Gastroesophageal sphincter (tissue), 4 donors: ENCODE results near the gene MT1G. TPM values are rescaled to one million over a fixed set of nuclear protein-coding genes. Genes with fewer than 3 reads are reported as not detected.
"Not testable (repeated sequence)": the region's sequence is repeated elsewhere in the genome, so short reads cannot be mapped to it uniquely, and the experiment has no call there.

Experiments
- ATAC-seq: fragments of 150-250 bp; one replicate; pipeline ENCODE4 v1.9.1; 2016; ENCODE audit warnings: mild to moderate bottlenecking, moderate library complexity
- H3K27ac ChIP-seq, 4 donors: fragments of 200-600 bp; sonication (generic) in 3 of 4; 1 replicate in 3 of 4; 2 replicates in 1 of 4; pipeline ENCODE4 v1.5.1; 2016 to 2019
- H3K27me3 ChIP-seq: fragments of 200-600 bp; sonication (generic); one replicate; pipeline ENCODE4 v1.5.1; 2019
- H3K36me3 ChIP-seq, 2 donors: fragments of 200-600 bp; sonication (generic); one replicate each; pipeline ENCODE4 v1.5.1; 2019; ENCODE audit warnings: control low read depth in 1 of 2
- H3K4me1 ChIP-seq, 3 donors: fragments of 200-600 bp; sonication (generic); 1 replicate in 2 of 3; 2 replicates in 1 of 3; pipeline ENCODE4 v1.5.1; 2016 to 2019; ENCODE audit warnings: control low read depth in 2 of 3
- H3K4me3 ChIP-seq, 2 donors: fragments of 200-600 bp; sonication (generic); one replicate each; pipeline ENCODE4 v1.5.1; 2019; ENCODE audit warnings: mild to moderate bottlenecking in 1 of 2, moderate library complexity in 1 of 2
- H3K9me3 ChIP-seq, 3 donors: fragments of 200-600 bp; sonication (generic); one replicate each; pipeline ENCODE4 v1.5.1; 2017 to 2019; ENCODE audit warnings: control low read depth in 2 of 3
- EP300 ChIP-seq: sonication (generic); formaldehyde crosslinking; IDR thresholded peaks from one replicate; pipeline ENCODE4 v1.6.1; 2017; ENCODE audit warnings: antibody characterized with exemption, mild to moderate bottlenecking
- POLR2A ChIP-seq, 2 donors: fragments of 450-650 bp; IDR thresholded peaks; one replicate each; pipeline ENCODE4 v1.6.1; 2017; ENCODE audit warnings: antibody characterized with exemption in 2 of 2, mild to moderate bottlenecking in 2 of 2, moderate library complexity in 1 of 2
- POLR2AphosphoS5 ChIP-seq: sonication (generic); formaldehyde crosslinking; IDR thresholded peaks from one replicate; pipeline ENCODE4 v1.6.1; 2017; ENCODE audit warnings: antibody characterized with exemption
- WGBS, 2 donors: methylation state at CpG; one replicate each; pipeline ENCODE4 v1.1.5; 2018; ENCODE audit warnings: low coverage in 1 of 2; 5-methylcytosine and 5-hydroxymethylcytosine counted together
- total RNA-seq, 4 donors: library from RNA; depleted of rRNA; stranded (reverse); fragments of >200 nt; gene quantifications; one replicate each; pipeline ENCODE4 v1.1.0, GENCODE V29; 2016
- TF ChIP-seq, protein P1 (sequence below), 4 experiments: fragments of 200-600 bp in 2 of 4; fragments of 450-650 bp in 2 of 4; sonication (generic) in 1 of 4; IDR thresholded peaks; one replicate each; pipeline ENCODE4 v1.5.1; 2017 to 2019; ENCODE audit warnings: antibody characterized with exemption in 4 of 4, mild to moderate bottlenecking in 2 of 4, moderate library complexity in 2 of 4

MT1G gene
- total RNA-seq, 4 donors from 2014 or later = 16.0 to 40.0 (median 21.6) TPM; not detected in 1

GRCh38 chr16:56679078-56679730, 11.3 kb upstream of the MT1G start:
- TF ChIP-seq, protein P1, sequence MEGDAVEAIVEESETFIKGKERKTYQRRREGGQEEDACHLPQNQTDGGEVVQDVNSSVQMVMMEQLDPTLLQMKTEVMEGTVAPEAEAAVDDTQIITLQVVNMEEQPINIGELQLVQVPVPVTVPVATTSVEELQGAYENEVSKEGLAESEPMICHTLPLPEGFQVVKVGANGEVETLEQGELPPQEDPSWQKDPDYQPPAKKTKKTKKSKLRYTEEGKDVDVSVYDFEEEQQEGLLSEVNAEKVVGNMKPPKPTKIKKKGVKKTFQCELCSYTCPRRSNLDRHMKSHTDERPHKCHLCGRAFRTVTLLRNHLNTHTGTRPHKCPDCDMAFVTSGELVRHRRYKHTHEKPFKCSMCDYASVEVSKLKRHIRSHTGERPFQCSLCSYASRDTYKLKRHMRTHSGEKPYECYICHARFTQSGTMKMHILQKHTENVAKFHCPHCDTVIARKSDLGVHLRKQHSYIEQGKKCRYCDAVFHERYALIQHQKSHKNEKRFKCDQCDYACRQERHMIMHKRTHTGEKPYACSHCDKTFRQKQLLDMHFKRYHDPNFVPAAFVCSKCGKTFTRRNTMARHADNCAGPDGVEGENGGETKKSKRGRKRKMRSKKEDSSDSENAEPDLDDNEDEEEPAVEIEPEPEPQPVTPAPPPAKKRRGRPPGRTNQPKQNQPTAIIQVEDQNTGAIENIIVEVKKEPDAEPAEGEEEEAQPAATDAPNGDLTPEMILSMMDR (IDR thresholded peaks at IDR 0.05) = no peak
- no peak for TF ChIP-seq EP300
- TF ChIP-seq POLR2A (IDR thresholded peaks at IDR 0.05) = no peak
- no peak for TF ChIP-seq POLR2AphosphoS5
- 100% methylated on average over 1 to 2 of the region's 3 CpGs for WGBS, 2 donors
- no peak overlapping the region for H3K27ac ChIP-seq

DNA sequence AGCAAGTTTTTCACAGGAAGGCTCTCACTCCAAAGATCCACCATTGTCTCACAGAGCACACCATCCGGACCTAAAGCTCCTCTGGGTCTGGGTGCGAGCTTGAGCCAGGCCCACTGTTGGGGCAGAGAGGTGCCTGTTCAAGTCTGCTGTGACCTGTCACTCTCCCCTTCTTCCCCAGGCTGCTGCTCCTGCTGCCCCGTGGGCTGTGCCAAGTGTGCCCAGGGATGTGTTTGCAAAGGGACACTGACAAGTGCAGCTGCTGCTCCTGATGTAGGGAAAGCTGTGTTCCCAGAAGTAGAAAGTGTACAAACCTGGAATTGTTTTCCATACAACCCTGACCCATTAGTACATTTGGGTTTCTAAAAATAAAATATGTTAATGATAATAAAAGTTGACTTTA, 9.6 kb upstream of the MT1G start:
- WGBS, 2 donors = 50% methylated on average over 1 of the region's 3 CpGs; no CpG with 5 or more reads in 1 of the 2 donors
- peaks cover 0 to 21% (median 15%) of the 10 kb centered on the region in 3 donors for H3K4me1 ChIP-seq
- H3K4me3 ChIP-seq = no peak overlapping the region
- peaks cover 45% of the 10 kb centered on the region for H3K27me3 ChIP-seq
- no peak for ATAC-seq
- no peak for TF ChIP-seq POLR2AphosphoS5
- no peak for TF ChIP-seq EP300
- no peak for TF ChIP-seq POLR2A (IDR thresholded peaks at IDR 0.05)
- TF ChIP-seq, protein P1 (IDR thresholded peaks at IDR 0.05) = no peak
- H3K36me3 ChIP-seq = no peaks in the 10 kb centered on the region
- no peaks in the 10 kb centered on the region for H3K9me3 ChIP-seq
- no peak overlapping the region for H3K27ac ChIP-seq

More at GRCh38 chr16:56679078-56679730, 11.3 kb upstream of the MT1G start:
- Histone ChIP-seq H3K4me1 (peaks cover 0 to 38% (median 15%) of the 10 kb centered on the region in 3 donors), H3K27me3 (peaks cover 29% of the 10 kb centered on the region), H3K4me3 (no peak overlapping the region), H3K9me3 (no peaks in the 10 kb centered on the region), H3K36me3 (no peaks in the 10 kb centered on the region)
- no peak for ATAC-seq

- no peak for ATAC-seq
- Histone ChIP-seq H3K4me3 (peak overlapping the region in 1 of 2 donors; percentile 23), H3K27me3 (peaks cover 62% of the 10 kb centered on the region)
Observed at GRCh38 chr16:56675685-56676210, 7.9 kb upstream of the MT1G start.

GRCh38 chr16:56674570-56674969, 6.7 kb upstream of the MT1G start:
- H3K27ac ChIP-seq, H3K36me3 ChIP-seq, ATAC-seq, H3K9me3 ChIP-seq, H3K4me3 ChIP-seq: not testable (repeated sequence)
- WGBS, 2 donors = 61 to 82% methylated on average over 2 to 6 of the region's 6 CpGs
- H3K27me3 ChIP-seq = peaks cover 74% of the 10 kb centered on the region
- peaks cover 0 to 16% (median 12%) of the 10 kb centered on the region in 3 donors for H3K4me1 ChIP-seq

More at GRCh38 chr16:56675685-56676210, 7.9 kb upstream of the MT1G start:
- WGBS, 2 donors = 0 to 3% methylated on average over 3 to 16 of the region's 32 CpGs
- Histone ChIP-seq H3K4me1 (peaks cover 0 to 11% (median 7%) of the 10 kb centered on the region in 3 donors), H3K9me3 (no peaks in the 10 kb centered on the region), H3K36me3 (no peaks in the 10 kb centered on the region), H3K27ac (no peak overlapping the region)
- TF ChIP-seq, protein P1 (IDR thresholded peaks at IDR 0.05) = no peak
- TF ChIP-seq POLR2AphosphoS5 (no peak), EP300 (no peak)

DNA sequence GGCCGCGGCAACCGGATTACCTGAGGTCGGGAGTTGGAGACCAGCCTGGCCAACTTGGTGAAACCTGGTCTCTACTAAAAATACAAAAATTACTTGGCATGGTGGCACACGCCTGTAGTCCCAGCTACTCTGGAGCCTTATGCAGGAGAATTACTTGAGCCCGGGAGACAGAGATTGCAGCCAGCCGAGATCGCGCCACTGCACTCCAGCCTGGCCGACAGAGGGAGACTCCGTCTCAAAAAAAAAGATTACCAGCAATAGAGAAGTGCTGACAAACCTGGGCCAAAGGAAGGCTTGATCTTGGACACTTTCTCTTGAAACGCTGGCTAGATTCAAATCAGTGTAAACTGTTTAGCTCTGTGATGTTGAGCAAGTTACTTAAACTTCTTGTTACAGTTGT, 6.1 kb upstream of the MT1G start:
- ATAC-seq = peak; percentile 55
- H3K27ac ChIP-seq = no peak overlapping the region

More for the DNA sequence above, 6.1 kb upstream of the MT1G start:
- TF ChIP-seq POLR2AphosphoS5 (no peak), POLR2A (IDR thresholded peaks at IDR 0.05) (no peak)
- TF ChIP-seq, protein P1 (IDR thresholded peaks at IDR 0.05) = peak in 3 of 4 experiments; percentile 67 to 74 (median 71)
- H3K9me3 ChIP-seq = no peaks in the 10 kb centered on the region
- peaks cover 0 to 20% (median 15%) of the 10 kb centered on the region in 3 donors for H3K4me1 ChIP-seq
- 37 to 55% methylated on average over 5 to 6 of the region's 12 CpGs for WGBS, 2 donors
- H3K36me3 ChIP-seq = no peaks in the 10 kb centered on the region
- H3K27me3 ChIP-seq = peaks cover 80% of the 10 kb centered on the region
- no peak overlapping the region for H3K4me3 ChIP-seq
